Measurements from ENCODE around the gene PPFIA2.

The PPFIA2 gene

DNA sequence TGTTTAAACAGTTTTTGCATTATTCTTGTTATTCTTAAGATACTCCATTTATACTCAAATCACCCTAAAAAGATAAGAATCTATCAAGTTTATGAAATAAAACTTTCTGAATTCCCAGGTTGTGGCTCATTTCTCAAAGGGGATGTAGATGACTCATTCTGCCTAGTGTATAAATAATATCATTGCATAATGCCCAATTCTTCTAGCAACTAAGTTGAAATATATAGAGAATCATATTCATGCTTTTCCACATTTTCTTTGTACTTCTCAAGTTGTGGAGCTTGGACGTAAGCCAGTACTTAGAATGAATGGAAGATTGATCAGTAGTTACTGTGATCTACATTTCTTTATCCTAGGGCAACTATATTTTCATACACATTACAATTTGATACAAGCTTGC, 201.1 kb downstream of the PPFIA2 start:
- DNase-seq (ENCODE audit: low read depth, low spot score): no peak

DNA sequence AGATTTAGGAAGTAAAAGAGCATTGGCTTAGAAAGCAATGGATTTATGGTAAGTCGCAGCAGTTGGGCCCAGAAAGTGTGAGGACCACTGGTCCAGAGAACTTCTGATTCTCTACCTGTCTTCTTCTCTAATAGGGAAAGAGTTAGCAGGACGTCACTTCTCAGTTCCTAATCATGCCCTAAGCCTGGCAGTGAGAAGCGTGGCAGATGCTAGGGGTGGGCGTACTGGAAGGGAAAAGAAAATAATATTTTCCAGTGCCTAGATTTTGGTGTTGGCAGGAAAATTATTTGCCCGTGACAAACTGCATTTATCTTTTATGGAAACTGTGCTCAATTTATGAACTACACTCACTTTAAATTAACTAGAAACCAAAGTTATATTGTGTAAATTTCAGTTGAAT, 212.3 kb downstream of the PPFIA2 start:
- no peak for DNase-seq (ENCODE audit: low read depth, low spot score)

DNA sequence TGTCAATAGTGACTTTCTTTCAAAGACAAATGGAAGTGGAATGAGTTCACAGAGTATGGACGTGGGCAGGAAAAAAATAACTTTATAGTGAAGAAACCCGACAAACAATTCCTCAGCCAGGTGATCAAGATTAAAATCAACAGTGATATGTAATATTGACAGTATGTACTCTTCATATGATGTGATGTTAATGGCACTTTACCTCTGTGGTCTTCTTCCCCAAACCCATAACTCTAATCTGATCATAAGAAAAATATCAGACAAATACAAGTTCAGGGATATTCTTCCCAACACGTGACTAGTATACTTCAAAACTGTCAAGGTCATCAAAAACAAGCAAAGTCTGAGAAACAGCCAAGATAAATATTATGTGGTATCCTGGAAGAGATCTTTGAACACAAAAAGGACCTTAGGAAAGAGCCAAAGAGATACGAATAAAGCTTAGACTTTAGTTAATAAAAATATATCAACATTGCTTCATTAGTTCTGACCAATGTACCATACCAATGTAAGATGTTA, 215.5 kb downstream of the PPFIA2 start:
- DNase-seq (ENCODE audit: low read depth, low spot score): no peak

GRCh38 chr12:81542065-81543010, 216.8 kb downstream of the PPFIA2 start:
- DNase-seq (ENCODE audit: low read depth, low spot score): no peak

DNA sequence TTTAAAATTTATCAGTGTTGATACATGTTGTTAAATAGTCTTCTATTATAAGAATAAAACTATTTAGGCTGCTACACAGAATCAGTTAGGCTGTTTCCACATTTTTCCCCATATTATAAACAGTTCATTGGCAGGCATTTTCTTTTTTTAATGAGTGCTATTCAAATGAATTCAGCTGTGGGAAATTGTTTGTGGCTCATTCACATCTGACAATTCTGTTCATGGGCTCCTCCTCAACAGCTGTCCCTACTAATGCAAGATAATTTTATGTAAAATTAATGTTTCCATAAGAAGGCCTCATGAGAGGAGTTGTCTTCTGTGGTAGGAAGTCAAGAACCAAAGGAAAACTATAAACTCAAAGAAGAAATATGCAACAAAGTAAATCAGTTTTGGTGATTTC, 218.0 kb downstream of the PPFIA2 start:
- no peak for DNase-seq (ENCODE audit: low read depth, low spot score)

DNA sequence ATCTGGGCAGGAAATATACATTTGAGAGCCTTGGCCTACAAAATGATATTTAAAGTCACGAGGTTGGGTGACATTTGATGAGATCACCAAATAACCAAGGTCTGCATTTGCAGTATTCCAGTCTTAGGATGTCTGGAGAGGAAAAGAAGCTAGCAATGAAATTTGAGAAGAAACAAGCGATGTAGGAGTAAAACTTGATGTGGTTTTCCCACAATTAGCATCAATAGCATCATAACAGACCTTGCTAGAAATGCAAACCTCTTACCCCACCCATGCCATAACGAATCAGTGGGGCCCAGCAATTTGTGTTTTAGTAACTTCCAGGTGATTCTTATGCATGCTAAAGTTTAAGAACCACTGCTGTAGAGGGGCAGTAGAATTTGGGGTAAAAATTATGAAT, 219.9 kb downstream of the PPFIA2 start:
- DNase-seq (ENCODE audit: low read depth, low spot score): no peak

GRCh38 chr12:81533054-81533453, 226.1 kb downstream of the PPFIA2 start:
- DNase-seq (ENCODE audit: low read depth, low spot score): no peak

DNA sequence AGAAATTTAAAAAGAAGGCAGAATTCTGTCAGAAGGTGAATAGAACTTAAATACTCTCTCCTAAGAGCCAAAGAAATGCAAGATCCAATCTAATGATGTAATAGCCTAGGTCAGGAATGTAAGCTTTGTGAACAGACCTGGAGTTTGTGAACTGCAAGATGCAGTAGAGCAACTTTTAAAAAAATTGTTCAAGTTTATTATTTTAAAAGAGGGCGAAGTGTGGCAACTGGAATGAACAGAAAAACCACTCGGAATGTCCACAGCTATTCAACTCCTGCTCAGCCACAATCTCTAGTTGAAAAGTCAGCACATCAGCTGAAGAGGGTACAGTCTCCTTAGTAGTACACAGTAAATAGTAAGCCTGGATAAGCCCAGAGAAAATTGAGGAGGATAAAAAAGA, 228.8 kb downstream of the PPFIA2 start:
- no peak for DNase-seq (ENCODE audit: low read depth, low spot score)

- DNase-seq (ENCODE audit: low read depth, low spot score): no peak
These were observed 238.8 kb downstream of the PPFIA2 start for GRCh38 chr12:81520064-81520945.

DNA sequence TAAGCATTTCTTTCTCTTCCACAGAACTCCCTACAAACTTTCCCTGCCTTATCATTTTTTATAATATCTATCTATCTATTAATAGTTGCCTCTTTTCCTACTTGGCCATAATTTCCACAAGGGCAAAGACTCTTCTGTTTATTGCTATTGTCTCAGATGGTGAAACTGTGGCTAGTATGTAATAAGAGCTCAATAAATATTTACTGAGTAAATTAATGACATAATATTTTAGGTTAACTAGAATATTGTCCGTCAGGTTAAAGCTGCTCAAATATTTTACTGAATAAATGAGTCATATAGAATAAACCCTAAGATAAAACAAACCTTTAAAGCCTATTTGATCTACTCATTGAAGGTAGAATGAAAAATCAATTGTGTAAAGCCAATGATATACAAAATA, 240.5 kb downstream of the PPFIA2 start:
- no peak for DNase-seq (ENCODE audit: low read depth, low spot score)

DNA sequence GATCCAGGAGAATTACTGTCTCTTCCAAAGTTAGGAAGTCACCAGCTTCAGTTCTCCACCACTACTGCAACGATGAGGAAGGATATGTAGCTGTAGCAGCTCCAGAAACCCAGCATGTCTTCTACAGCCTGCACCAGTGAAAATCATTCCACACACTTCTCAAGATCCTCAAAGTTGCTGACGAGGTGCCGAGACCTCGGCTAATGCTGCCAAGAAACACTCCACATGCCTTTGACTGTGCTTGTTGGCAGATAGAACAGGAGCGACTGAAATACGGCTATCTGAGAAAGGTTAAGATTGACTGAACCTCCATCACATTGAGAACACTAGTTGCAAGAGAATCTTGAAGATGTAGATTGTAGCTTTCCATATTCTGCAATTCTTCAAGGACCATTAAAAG, 241.9 kb downstream of the PPFIA2 start:
- DNase-seq (ENCODE audit: low read depth, low spot score): no peak

DNA sequence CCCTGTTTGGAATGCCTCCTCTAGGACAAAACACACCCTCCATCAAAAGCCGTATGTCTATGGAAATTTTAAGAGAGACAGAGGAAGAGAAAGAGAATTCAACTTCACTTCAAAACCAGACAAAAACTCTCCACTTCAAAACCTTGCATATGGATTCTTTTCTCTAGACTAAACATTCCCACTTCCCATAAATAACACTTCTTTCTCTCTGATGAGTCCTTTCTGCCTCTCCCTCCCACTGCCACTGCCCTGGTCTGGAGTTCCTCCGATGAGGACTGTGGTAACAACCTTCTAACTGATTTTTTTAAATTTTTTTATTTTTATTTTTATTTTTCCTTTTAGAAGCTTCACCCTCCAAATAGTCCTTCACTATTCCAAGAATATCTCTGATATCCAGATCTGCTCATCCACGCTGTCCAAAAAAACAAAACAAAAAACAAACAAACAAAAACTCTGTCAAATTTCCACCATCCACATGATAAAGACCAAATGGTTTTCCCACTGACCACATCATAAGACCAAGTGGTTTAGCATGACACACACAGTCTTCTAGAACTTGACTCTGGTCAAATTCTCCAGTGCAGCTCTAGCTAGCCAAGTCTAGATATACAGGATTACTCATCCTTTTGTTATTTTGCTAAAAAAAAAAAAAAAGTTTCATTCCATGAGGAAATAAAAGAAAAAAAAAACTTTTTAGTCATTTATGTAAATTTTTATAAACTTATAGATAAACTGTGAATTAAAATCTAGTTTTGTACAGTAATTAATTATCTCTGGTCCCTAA, 256.0 kb downstream of the PPFIA2 start:
- no peak for DNase-seq (ENCODE audit: low read depth, low spot score)

DNA sequence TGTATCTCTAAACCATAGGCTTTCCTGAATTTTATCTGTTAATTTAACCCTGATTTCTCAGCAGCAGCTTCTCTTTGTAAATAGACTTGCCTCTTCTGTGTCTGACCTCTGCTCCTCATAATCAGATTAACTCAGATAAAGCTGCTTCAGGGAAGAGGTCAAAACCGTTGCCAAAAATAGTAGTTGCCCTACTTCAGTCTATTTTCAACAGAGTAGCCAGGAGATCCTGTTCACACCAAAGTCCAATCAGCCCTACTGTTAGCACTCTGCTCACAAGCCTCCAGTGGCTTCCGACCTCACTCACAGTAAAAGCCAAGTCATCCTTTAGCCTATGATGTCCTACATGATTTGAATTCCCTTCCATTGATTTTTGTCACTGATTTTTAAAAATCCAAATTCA, 258.4 kb downstream of the PPFIA2 start:
- no peak for DNase-seq (ENCODE audit: low read depth, low spot score)

DNA sequence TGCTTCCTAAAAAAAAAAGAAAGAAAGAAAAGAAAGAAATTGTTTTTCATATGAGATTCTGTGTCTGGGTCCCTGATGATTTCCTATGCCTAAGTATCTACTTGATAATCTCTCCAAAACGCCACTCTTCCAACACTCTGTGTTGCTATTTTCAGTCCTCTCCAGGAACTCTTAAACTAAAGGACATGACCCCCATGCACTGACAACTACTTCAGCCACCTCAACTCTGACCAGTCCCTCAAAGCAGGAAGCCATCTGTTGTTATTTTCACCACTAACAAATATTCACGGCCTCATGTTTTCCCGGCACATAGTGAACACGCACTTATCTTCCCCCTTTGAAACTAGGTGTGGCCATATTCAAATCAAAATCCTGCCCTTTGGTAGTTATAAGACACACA, 259.3 kb downstream of the PPFIA2 start:
- no peak for DNase-seq (ENCODE audit: low read depth, low spot score)

GRCh38 chr12:81492131-81492720, 266.9 kb downstream of the PPFIA2 start:
- no peak for DNase-seq (ENCODE audit: low read depth, low spot score)

DNA sequence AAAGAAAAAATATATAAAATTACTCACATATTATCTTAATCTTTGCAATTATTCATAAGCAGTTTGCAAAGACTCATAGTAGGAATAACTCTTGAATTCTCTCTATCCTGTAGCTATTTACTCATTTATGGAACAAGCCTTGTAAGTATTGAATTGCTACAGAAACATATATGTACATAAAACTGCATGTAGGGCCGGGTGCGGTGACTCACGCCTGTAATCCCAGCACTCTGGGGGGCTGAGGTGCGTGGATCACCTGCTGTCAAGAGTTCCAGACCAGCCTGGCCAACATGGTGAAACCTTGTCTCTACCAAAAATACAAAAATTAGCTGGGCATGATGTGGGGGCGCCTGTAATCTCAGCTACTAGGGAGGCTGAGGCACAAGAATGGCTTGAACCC, 286.2 kb downstream of the PPFIA2 start:
- DNase-seq (ENCODE audit: low read depth, low spot score): no peak

DNA sequence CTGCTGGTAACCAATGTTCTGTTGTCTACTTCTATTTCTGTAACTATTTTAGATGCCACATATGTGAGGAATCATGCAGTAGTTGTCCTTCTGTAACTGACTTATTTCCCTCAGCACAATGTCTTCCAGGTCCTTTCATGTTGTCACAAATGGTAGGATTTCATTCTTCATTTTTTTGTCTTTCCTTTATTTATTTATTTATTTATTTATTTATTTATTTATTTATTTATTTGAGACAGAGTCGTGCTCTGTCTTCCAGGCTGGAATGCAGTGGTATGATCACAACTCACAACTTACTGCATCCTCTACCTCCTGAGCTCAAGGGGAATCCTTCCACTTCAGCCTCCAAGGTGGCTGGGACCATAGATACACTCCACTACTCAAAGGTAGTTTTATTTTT, 288.2 kb downstream of the PPFIA2 start:
- DNase-seq (ENCODE audit: low read depth, low spot score): no peak

DNA sequence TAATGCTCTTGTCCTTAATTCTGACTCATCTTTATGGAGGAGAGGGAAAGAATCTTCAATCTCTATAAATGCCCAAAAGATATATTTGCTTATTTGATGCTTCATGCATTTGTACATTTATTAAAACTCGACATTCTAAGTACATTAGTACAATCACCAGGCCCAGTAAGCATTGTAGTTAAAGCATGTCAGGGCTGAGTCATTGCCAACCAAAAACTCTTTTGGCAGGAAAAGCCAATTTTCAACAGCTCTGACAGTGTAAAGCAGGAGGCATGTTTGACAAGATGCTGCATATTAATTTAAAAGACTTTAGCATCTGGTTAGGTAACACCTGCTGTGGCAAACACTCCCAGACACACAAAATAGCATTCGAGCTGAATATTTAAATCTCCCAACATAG, 290.9 kb downstream of the PPFIA2 start:
- DNase-seq (ENCODE audit: low read depth, low spot score): no peak

- no peak for DNase-seq (ENCODE audit: low read depth, low spot score)
These were observed 293.3 kb downstream of the PPFIA2 start for GRCh38 chr12:81465876-81466275.

- DNase-seq (ENCODE audit: low read depth, low spot score): no peak
These were observed 294.0 kb downstream of the PPFIA2 start for GRCh38 chr12:81465191-81465590.

GRCh38 chr12:81461163-81461562, 298.0 kb downstream of the PPFIA2 start:
- no peak for DNase-seq (ENCODE audit: low read depth, low spot score)
